BE2C (cell line): ENCODE data around the gene C20orf144.

ENCODE experiments used
- DNase-seq: peaks from one replicate; pipeline ENCODE4 v3.0.0-alpha.2; 2020
- H3K27me3 ChIP-seq: fragments of 250-450 bp; sonication (Bioruptor Pico); 2 replicates; pipeline ENCODE4 v1.5.1; 2020; ENCODE audit warnings: mild to moderate bottlenecking
- H3K36me3 ChIP-seq: fragments of 250-450 bp; sonication (Bioruptor Pico); 2 replicates; pipeline ENCODE4 v1.5.1; 2020; ENCODE audit warnings: mild to moderate bottlenecking
- H3K4me1 ChIP-seq: fragments of 250-450 bp; sonication (Bioruptor Pico); 2 replicates; pipeline ENCODE4 v1.5.1; 2020
- H3K4me3 ChIP-seq: 2 replicates; pipeline ENCODE4 v1.5.1; 2011; ENCODE audit warnings: low read depth, low read length
- H3K9me3 ChIP-seq: fragments of 250-450 bp; sonication (Bioruptor Pico); 2 replicates; pipeline ENCODE4 v1.5.1; 2020
- CTCF ChIP-seq: IDR thresholded peaks from 2 replicates; pipeline ENCODE4 v1.5.1; 2012; ENCODE audit warnings: mild to moderate bottlenecking, low read depth, low read length

Gene C20orf144

GRCh38 chr20:33656010-33656782, 5.9 kb upstream of the C20orf144 start:
- Histone ChIP-seq H3K27me3 (no peaks in the 10 kb centered on the region), H3K36me3 (peaks cover 13% of the 10 kb centered on the region), H3K4me3 (no peak overlapping the region), H3K9me3 (no peaks in the 10 kb centered on the region), H3K4me1 (peaks cover 5% of the 10 kb centered on the region; the same call in 1 of the 2 replicates)
- no peak for DNase-seq
- no peak for TF ChIP-seq CTCF

GRCh38 chr20:33656783-33657703, 5.1 kb upstream of the C20orf144 start:
- peaks cover 13% of the 10 kb centered on the region for H3K36me3 ChIP-seq
- no peaks in the 10 kb centered on the region; the same call in 1 of the 2 replicates for H3K4me1 ChIP-seq
- H3K4me3 ChIP-seq: no peak overlapping the region
- no peaks in the 10 kb centered on the region for H3K9me3 ChIP-seq
- no peak for TF ChIP-seq CTCF
- H3K27me3 ChIP-seq: no peaks in the 10 kb centered on the region
- DNase-seq: no peak

- Histone ChIP-seq H3K36me3 (peaks cover 13% of the 10 kb centered on the region), H3K27me3 (no peaks in the 10 kb centered on the region)
- TF ChIP-seq CTCF: no peak
These were observed 4.4 kb upstream of the C20orf144 start for GRCh38 chr20:33657704-33658095.

GRCh38 chr20:33658510-33658909, 3.6 kb upstream of the C20orf144 start:
- Histone ChIP-seq H3K4me1 (no peaks in the 10 kb centered on the region), H3K4me3 (no peak overlapping the region), H3K36me3 (peaks cover 13% of the 10 kb centered on the region), H3K9me3 (no peaks in the 10 kb centered on the region), H3K27me3 (no peaks in the 10 kb centered on the region)
- DNase-seq: no peak
- no peak for TF ChIP-seq CTCF

More at GRCh38 chr20:33657704-33658095, 4.4 kb upstream of the C20orf144 start:
- DNase-seq: no peak
- Histone ChIP-seq H3K4me1 (no peaks in the 10 kb centered on the region; the same call in 1 of the 2 replicates), H3K4me3 (no peak overlapping the region), H3K9me3 (no peaks in the 10 kb centered on the region)

- Histone ChIP-seq H3K9me3 (no peaks in the 10 kb centered on the region), H3K4me1 (no peaks in the 10 kb centered on the region), H3K4me3 (no peak overlapping the region), H3K27me3 (no peaks in the 10 kb centered on the region), H3K36me3 (peaks cover 13% of the 10 kb centered on the region)
- no peak for DNase-seq
- no peak for TF ChIP-seq CTCF
These were observed 3.2 kb upstream of the C20orf144 start for GRCh38 chr20:33658929-33659328.
